GM12878 (cell line): Measurements from ENCODE around the gene ATF4. TPM values are rescaled to one million over a fixed set of nuclear protein-coding genes. Genes with fewer than 3 reads are reported as not detected.

ENCODE experiments used
- BCL11A ChIP-seq: IDR thresholded peaks from 2 replicates; pipeline ENCODE4 v1.6.1; 2011; ENCODE audit warnings: low read depth, low read length
- NR2F1 ChIP-seq: fragments of 450-650 bp; conservative IDR thresholded peaks from 2 replicates; pipeline ENCODE4 v1.6.1; 2017; ENCODE audit warnings: mild to moderate bottlenecking
- RAD21 ChIP-seq: IDR thresholded peaks from 2 replicates; pipeline ENCODE4 v1.6.1; 2011; ENCODE audit warnings: mild to moderate bottlenecking, low read depth, low read length, moderate library complexity; ENCODE audit not compliant: insufficient read depth
- RELA ChIP-seq: fragments of 450-650 bp; IDR thresholded peaks from 2 replicates; pipeline ENCODE4 v1.8.0; 2014; ENCODE audit warnings: borderline replicate concordance; ENCODE audit not compliant: partially characterized antibody
- SMC3 ChIP-seq: IDR thresholded peaks from 2 replicates; pipeline ENCODE4 v1.6.1; 2011; ENCODE audit warnings: low read length, improper control_type of control experiment, borderline replicate concordance
- SREBF2 ChIP-seq: IDR thresholded peaks from 2 replicates; pipeline ENCODE4 v1.6.1; 2012; ENCODE audit warnings: mild to moderate bottlenecking, low read length
- TBL1XR1 ChIP-seq: IDR thresholded peaks from 2 replicates; pipeline ENCODE4 v1.6.1; 2012; ENCODE audit warnings: low read depth, low read length, improper control_type of control experiment
- TCF3 ChIP-seq: IDR thresholded peaks from 2 replicates; pipeline ENCODE4 v1.6.1; 2012; ENCODE audit warnings: low read depth, mild to moderate bottlenecking, low read length, borderline replicate concordance; ENCODE audit not compliant: insufficient read depth
- ZNF687 ChIP-seq: fragments of 450-650 bp; IDR thresholded peaks from 2 replicates; pipeline ENCODE4 v1.6.1; 2017; ENCODE audit warnings: mild to moderate bottlenecking, moderate library complexity
- polyA plus RNA-seq, 11 experiments: library from polyadenylated mRNA; depleted of rRNA in 4 of 11; unstranded in 6 of 11; stranded (reverse) in 5 of 11; fragments of >200 nt; fragmentation: Nextera tagmentation in 4 of 11; fragmentation: Illumina TruSeq in 1 of 11; extraction: Ambion mirVana in 4 of 11; extraction: Trizol in 1 of 11; gene quantifications; 1 replicate in 1 of 11; 2 replicates in 10 of 11; pipeline versions ENCODE4 v1.2.1 to v1.2.3, GENCODE V29; 2011 to 2016; ENCODE audit warnings: inconsistent platforms in 2 of 11, missing spikeins in 2 of 11, low read depth in 1 of 11
- total RNA-seq, 4 experiments: library from RNA; depleted of rRNA in 3 of 4; stranded (reverse); fragments of >200 nt in 3 of 4; fragmentation: Illumina TruSeq in 1 of 4; extraction: Trizol in 1 of 4; gene quantifications; 2 replicates each; pipeline versions ENCODE4 v1.2.1 to v1.2.3, GENCODE V29; 2013 to 2021
- TF ChIP-seq, protein P1 (sequence below): fragments of 450-650 bp; formaldehyde crosslinking; IDR thresholded peaks from 2 replicates; pipeline ENCODE4 v1.4.0; 2022; ENCODE audit warnings: mild to moderate bottlenecking, moderate library complexity
- TF ChIP-seq, protein P2 (sequence below): fragments of 450-650 bp; IDR thresholded peaks from 2 replicates; pipeline ENCODE4 v1.6.1; 2017; ENCODE audit warnings: antibody characterized with exemption, mild to moderate bottlenecking, moderate library complexity
- TF ChIP-seq, protein P3 (sequence below): fragments of 450-650 bp; IDR thresholded peaks from 2 replicates; pipeline ENCODE4 v1.6.1; 2017; ENCODE audit warnings: mild to moderate bottlenecking, moderate library complexity

The ATF4 gene
- total and polyA plus RNA-seq, 10 of the 15 experiments (the other 5 are each of a cell fraction or from before 2014, with no cell fraction given) = 88.3 to 605 (median 320) TPM

- TF ChIP-seq, protein P1, sequence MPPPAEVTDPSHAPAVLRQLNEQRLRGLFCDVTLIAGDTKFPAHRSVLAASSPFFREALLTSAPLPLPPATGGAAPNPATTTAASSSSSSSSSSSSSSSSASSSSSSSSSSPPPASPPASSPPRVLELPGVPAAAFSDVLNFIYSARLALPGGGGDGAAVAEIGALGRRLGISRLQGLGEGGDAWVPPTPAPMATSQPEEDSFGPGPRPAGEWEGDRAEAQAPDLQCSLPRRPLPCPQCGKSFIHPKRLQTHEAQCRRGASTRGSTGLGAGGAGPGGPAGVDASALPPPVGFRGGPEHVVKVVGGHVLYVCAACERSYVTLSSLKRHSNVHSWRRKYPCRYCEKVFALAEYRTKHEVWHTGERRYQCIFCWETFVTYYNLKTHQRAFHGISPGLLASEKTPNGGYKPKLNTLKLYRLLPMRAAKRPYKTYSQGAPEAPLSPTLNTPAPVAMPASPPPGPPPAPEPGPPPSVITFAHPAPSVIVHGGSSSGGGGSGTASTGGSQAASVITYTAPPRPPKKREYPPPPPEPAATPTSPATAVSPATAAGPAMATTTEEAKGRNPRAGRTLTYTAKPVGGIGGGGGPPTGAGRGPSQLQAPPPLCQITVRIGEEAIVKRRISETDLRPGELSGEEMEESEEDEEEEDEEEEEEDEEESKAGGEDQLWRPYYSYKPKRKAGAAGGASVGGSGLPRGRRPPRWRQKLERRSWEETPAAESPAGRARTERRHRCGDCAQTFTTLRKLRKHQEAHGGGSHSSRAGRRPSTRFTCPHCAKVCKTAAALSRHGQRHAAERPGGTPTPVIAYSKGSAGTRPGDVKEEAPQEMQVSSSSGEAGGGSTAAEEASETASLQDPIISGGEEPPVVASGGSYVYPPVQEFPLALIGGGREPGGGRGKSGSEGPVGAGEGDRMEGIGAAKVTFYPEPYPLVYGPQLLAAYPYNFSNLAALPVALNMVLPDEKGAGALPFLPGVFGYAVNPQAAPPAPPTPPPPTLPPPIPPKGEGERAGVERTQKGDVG (CRISPR knock-in tag) = no peak
- TF ChIP-seq ZNF687 (no peak), BCL11A (no peak), RELA (no peak), TCF3 (no peak), SMC3 (peak; percentile 47), RAD21 (peak; percentile 32; the same call in 1 of the 2 replicates), TBL1XR1 (no peak), NR2F1 (peak; percentile 66), SREBF2 (no peak)
- TF ChIP-seq, protein P2, sequence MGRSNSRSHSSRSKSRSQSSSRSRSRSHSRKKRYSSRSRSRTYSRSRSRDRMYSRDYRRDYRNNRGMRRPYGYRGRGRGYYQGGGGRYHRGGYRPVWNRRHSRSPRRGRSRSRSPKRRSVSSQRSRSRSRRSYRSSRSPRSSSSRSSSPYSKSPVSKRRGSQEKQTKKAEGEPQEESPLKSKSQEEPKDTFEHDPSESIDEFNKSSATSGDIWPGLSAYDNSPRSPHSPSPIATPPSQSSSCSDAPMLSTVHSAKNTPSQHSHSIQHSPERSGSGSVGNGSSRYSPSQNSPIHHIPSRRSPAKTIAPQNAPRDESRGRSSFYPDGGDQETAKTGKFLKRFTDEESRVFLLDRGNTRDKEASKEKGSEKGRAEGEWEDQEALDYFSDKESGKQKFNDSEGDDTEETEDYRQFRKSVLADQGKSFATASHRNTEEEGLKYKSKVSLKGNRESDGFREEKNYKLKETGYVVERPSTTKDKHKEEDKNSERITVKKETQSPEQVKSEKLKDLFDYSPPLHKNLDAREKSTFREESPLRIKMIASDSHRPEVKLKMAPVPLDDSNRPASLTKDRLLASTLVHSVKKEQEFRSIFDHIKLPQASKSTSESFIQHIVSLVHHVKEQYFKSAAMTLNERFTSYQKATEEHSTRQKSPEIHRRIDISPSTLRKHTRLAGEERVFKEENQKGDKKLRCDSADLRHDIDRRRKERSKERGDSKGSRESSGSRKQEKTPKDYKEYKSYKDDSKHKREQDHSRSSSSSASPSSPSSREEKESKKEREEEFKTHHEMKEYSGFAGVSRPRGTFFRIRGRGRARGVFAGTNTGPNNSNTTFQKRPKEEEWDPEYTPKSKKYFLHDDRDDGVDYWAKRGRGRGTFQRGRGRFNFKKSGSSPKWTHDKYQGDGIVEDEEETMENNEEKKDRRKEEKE = no peak
- TF ChIP-seq, protein P3, sequence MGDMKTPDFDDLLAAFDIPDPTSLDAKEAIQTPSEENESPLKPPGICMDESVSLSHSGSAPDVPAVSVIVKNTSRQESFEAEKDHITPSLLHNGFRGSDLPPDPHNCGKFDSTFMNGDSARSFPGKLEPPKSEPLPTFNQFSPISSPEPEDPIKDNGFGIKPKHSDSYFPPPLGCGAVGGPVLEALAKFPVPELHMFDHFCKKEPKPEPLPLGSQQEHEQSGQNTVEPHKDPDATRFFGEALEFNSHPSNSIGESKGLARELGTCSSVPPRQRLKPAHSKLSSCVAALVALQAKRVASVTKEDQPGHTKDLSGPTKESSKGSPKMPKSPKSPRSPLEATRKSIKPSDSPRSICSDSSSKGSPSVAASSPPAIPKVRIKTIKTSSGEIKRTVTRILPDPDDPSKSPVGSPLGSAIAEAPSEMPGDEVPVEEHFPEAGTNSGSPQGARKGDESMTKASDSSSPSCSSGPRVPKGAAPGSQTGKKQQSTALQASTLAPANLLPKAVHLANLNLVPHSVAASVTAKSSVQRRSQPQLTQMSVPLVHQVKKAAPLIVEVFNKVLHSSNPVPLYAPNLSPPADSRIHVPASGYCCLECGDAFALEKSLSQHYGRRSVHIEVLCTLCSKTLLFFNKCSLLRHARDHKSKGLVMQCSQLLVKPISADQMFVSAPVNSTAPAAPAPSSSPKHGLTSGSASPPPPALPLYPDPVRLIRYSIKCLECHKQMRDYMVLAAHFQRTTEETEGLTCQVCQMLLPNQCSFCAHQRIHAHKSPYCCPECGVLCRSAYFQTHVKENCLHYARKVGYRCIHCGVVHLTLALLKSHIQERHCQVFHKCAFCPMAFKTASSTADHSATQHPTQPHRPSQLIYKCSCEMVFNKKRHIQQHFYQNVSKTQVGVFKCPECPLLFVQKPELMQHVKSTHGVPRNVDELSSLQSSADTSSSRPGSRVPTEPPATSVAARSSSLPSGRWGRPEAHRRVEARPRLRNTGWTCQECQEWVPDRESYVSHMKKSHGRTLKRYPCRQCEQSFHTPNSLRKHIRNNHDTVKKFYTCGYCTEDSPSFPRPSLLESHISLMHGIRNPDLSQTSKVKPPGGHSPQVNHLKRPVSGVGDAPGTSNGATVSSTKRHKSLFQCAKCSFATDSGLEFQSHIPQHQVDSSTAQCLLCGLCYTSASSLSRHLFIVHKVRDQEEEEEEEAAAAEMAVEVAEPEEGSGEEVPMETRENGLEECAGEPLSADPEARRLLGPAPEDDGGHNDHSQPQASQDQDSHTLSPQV = no peak
These were observed 39.2 kb downstream of the ATF4 start (continued) for GRCh38 chr22:39559456-39560105.
